GM18861 (cell line): ENCODE data around the gene ETV6.

Experiments
- ATAC-seq: cut with Tn5 transposase; IDR thresholded peaks from one replicate; pipeline ENCODE4 v1.9.1; 2021; ENCODE audit not compliant: unreplicated experiment

Gene ETV6

DNA sequence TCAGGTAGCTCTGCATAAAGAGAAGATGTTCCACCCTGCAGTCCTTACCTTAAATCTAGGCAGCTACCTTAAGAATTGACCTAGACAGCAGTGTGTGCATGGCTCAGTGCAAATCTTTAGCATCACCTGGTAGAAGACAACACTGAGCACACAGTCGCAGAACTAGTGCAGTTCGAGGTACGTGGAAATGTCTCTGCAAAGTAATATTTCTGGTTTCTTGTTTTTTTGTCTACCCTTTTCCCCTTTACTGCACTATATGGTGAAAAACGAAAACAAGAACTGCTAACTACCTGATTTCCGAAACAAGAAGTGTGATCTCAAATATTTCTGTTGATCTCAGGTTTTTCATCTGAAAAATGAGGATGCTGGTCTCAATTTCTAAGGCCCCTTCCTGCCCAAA, 82.5 kb downstream of the ETV6 start:
- no peak for ATAC-seq

DNA sequence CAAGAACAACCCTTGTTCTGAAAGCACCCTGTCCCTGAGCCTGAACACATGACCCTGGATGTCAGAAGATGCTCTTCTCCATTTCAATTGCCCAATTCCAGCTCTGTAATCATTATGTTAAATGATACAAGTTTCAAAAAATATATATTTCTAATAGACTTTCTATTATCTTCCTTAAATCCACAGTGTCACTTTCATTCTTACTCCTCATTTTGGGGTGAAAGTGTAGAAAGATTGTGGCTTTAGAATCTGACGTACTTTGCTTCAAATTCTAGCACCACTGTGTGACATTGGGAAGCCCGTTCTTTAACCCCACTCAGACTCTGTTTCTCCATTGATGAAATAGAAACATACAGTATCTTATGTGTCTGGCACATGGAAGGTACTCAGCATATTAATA, 83.2 kb downstream of the ETV6 start:
- ATAC-seq, result no peak

DNA sequence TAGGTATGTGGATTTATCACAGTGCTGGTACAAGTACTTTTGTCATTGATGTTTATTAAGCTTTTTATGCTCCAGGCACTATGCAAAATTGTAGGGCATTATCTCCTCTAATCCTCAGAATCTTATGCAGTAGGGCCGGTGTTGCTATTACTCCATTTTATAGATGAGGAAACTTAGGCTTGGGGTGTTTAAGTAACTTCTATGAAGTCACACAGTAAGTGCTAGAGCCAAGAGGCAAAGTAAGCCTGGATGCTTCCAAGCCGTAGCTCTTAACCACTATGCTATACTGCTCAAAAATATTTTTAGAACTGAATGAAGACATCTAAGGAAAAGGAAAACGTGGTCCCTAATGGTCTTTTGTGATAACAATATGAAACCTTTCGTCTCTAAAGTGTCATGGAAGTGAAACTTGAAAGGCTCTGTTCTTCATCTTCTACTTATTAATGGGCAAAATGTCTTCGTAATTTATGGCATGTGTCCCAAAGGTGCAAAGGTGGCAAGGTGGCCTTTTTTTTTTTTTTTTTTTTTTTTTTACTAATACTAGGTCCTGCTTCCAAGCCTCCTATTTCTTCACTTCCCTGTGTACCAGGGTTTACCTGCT, 85.2 kb downstream of the ETV6 start:
- ATAC-seq, result no peak

DNA sequence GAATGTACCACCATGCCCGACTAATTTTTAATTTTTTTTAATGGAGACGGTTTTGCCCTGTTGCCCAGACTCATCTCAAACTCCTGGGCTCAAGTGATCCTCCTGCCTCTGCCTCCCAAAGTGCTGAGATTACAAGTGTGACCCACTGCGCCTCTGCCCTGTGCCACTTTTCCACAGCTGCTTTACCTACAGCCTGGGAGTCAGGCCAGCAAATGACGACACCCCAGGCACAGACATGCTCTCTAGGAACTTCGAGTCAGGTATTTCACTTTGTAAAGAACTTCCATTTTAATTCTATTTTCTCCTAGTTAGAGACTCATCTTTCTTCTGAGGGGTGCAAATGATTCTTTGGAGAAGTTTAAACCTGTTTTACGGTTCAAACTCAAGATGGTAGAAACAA, 89.0 kb downstream of the ETV6 start:
- ATAC-seq, result no peak

DNA sequence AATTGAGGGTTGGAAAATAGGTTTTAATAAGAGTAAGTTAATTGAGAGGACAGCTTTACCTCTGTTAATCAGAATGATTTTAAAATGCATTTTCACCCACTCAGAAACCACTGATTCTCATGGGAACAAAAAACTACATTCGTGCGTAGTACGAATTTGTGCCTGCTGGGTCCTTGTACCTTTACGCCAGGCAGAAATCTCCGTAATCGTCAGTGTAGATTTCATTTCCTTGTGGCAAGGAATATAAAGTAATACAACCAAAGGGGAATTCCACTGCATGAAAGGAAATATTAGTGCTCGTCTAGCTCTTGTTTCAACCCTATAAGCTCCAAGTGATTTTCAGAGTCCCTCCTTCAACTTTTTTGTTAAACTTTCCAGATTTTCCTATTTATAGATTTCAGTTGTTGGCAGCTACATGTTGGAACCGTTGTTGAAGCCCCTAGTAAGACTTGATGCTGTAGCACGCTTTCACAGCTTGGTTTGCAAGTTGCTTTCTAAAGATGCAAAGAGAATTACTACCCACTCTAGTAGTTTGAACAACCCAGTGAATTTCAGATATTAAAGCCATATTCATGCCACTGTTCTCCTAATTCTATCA, 90.6 kb downstream of the ETV6 start:
- no peak for ATAC-seq

DNA sequence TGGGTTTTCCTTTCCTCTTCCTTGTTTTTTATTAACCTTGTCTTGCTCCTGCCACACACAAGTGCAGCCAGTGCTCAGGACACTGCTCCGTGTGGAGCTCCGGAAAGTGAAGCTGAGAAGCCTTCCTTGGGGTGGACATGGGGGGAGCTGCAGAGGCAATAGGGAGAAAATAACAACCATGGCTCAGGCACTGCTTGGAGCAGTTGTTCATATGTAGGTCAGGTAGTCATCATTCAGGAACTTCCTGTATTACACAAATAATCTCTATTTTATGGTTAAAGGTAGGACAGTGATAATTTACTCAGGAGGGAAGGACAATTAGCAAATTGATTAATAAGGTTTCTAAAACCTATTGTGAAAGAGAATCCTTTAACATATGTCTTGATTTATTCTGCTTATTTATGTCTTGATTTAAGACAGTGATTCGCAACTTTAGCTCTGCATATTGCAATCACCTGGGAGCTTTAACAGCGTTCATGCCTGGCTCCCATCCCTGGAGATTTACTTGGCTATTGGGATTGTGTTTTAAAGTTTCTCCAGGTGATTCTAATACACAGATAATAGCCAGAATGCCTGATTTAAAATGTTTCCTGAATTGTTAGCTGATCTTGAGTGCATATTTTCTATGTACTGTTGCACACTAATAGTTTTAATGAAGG, 92.1 kb downstream of the ETV6 start:
- ATAC-seq, result no peak

DNA sequence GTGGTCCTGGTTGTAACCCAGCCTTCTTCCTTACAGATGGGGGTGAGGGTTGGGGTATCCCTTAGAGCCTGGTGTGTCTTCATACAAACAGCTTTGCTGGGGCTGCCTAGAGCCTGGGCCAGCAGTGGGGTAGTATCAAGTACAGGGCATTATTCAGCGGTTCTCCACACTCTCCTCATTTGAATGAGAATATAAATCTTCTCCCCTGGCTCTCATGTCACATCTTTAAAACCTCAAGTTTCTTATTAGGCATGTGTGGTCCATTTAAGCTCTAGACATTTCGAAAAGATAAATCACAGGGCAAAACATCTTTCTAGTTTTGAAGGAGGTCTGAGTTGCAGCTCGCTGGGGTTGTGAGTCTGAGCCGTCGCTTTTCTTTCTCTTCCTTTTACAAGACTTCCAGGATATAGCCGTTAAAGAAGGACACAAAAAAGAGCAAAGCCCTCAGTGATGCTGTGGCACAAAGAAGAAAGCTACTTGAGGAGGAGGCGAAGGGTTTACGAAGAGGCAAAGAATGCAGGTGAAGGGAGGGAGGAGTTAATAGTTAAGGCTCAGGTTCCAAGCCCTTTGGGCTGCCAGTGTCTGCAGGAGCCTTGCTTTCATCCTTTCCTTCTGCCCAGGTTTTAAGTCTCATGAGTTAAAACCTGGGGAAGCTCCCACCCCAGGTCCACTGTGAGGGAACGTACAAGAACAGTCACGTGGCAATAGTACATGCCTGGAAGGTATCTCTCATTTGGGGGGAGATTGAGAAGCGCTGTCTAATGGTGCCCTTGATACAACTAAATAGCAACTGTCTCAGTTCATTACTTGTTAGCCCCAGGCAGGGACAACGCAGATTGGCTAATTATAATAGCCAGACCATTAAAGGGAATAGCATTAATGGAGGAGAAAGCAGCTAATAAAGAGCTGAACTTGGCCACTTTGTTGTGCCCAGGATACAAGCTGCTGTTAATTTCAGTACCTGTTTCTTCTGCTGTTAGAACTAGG, 94.2 kb downstream of the ETV6 start:
- no peak for ATAC-seq

DNA sequence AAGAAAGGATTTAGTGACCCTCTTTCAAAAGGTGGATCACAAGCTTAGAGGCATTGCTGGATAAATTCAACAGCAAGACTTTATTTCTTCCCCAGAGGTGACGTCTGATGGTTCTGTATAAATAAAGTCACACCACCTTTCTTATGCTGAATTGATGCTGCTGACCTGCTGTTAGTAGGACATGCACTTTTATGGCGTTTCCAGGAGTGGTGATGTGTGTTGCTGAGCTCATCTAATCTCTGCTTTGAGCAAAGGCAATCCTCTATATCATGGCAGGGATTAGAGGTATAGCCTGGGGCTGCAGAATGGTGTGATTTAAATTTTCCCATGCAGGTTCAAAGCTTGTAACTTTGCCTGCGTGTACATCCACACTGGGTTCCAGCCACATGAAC, 94.9 kb downstream of the ETV6 start:
- ATAC-seq, result no peak

DNA sequence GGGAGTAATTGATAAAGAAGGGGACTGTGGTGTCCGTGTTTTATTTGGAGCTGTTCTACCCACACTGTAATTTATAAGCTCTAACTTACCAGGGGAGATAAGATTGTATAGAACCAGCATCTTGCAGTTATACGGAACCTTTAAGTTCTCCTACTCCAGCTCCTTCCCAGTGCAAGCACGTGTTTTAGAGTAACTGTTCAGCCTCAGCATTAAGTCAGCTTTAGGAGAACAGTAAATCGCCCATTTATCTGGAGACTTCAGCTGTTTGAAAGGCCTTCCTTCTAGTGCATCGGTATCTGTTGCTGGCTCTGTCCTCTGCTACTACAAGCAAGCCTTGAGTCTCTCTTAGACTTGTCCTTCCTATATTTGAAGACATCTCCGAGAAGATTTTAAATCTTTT, 95.6 kb downstream of the ETV6 start:
- no peak for ATAC-seq

DNA sequence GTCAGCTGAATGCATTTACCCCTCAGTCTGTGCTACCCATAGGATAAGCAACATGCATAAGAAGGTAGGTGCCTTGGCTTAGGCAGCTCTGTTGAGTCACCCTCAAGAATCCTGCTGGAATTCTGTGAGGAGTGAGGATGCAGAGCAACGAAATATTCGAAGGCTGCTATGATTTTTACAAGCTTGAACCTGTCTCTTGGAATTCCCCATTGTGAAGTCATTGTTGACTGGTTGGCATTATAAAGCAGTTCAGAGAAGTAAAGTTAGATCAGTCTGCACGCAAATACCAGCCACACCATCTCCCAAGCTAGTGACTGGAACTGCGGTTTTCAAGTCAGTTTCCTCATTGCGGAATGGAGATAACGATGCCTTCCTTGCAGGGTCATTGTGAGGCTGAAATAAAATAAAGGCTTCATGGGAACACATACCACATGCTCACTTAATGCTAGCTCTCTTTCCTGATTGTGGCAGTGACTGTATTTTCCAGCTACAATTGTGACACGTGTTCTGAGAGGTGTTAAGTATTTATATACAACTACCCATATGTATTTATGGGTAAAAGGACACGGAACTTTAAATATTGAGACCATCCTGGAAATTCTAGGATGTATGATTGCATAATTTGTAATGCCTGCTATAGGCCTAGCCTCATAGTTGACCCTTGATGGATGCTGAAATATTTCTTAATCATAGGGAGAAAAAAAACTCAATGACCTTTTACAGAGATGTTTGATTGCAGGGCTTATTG, 96.7 kb downstream of the ETV6 start:
- ATAC-seq, result peak; percentile 34

DNA sequence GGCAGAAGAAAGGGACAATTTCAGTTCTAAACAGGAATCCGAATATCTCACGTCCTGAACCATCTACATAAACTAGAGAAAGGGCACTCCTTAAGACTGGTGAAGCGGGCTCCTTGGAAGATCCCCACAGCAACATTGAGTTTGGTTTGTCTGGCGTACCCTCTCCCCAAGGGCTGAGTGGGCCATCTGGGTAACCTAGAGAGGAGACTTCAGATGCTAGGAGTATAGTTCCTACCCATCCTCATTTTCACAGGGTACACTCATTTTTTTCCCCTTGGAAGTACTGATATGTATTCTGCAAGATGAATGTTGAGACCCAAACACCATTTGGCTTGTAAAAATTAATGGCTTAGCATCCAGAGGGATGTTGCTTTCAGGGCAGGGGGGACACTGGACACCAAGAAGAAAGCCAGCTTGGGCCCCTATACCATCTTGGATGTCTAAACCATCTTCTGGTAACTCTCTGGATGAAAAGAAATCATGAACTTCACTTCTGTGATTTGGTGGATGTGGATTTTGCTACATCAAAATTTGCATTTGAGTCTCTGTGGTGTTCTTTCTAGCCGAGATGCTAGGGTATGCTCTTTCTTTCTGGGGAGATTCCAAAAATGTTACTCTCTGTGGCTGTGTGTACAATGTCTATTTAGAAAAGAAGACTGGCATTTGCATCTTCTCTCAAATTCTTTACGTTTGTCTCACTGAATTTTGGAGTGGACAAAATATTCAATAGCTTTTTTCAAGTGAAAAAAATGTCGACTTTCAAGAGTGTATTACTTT, 97.7 kb downstream of the ETV6 start:
- ATAC-seq, result no peak

DNA sequence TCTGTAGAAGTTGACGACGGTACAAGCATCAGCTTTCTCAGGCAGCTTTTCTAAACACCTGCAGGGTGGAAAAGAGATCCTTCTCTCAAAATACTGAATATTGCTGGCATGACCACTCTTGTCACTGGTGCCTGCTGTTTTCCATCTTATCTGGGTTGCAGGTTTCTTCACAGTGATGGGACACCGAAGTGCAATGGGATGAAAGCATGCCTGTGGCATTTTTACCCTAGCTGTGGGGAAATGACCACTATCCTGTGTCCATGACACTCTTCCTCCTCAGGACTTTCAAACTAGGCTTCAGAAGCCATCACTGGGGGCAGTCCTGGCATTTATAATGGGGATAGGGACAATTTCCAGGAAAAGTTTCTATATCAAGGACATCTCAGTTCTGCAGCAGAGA, 98.5 kb downstream of the ETV6 start:
- ATAC-seq, result no peak

DNA sequence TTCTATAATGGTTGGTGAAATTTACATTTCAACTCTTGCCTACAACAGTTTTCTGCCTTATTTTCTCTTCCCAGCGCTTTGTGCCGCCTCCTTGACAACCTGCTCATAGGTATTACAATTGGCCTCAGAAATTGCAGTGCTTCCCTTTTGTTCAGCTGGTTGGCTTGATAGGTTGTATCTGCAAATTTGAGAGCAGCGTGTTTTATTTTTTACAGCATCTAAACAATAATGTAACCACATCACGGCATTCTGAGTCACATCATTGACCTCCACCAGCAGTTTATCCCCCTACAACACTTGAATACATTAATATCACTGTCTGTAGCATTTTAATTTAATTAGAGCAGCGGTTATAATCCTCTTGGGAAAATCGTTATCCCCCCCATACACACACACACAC, 99.4 kb downstream of the ETV6 start:
- ATAC-seq, result no peak

DNA sequence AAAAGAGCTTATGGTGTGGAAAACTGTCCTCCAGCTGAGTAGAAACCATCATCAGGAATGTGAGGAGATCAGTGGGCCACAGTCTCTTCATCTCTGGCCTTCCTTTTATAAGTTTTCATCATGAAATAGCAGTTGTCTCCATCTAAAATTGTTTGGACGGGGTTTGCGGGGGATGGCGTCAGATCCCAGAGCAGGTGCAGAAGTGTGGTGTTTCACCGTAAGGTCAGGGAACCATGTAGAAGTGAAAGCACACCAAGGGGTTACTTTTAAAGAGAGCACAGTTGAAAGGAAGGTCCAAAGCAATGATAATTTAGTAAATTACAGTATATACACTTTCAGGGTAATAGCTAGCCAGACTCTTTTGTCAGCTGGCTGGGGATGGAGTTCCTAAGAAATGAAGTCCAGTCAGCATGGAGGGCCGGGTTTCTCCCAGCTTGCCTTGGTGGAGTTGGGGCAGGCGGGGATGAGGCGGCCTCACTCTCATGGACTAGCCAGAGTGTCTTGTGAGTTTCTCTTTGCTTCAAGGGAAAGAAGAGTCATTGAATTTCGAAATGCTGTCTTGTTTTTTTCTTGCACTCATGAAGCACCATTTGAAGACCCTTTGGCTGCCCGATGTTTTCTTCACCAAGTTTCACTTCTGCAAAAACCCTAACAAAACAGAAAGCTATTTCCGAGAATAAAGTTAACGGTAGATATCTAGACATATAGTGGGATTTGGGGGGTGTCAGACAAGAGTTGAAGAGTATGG, 100.6 kb downstream of the ETV6 start:
- peak; percentile 35 for ATAC-seq

DNA sequence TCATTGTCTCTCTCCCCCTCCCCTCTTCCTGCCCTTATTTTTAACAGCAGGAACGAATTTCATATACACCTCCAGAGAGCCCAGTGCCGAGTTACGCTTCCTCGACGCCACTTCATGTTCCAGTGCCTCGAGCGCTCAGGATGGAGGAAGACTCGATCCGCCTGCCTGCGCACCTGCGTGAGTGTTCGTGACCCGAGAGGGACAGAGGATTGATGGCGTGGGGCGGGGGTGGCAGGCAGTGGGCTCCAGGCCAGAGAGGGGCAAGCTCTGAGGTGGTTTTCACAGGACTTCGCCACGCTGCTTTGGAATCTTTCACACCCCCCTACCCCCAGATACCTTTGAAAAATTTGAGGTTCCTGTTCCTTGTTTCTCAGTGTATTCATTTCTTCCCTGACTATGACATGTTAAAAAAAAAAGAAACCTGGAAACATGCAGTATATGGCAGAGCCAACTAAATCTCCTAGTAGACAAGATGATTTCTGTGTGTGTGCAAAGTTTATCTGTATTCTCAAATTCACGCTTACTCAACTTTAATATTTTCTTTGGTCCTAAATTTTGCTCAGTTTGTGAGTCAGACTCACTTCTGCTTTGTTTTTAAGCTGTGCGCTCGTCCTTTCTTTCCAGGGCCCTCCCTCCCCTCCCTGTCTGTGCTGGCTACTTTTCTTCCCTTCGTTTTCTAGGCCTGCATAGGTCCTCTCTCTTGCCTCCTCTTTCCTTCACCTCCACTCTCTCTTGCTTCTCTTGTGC, 103.1 kb downstream of the ETV6 start:
- no peak for ATAC-seq

DNA sequence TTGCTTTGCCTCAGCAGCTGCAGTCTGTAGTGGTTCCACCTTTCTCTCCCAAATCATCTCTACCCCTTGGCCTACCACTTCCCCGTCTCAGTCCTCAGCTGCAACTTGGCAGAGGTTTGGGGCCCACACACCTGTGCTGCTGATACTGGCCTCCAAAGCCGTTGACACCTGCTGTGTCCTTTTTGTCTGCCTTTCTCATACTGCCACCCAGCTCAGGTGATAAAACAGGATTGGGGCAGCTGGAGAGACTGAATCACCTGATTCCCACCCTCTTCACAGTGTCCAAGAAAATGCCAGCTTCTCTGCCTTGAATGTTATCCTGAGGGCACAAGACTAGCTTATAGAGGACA, 103.7 kb downstream of the ETV6 start:
- ATAC-seq, result no peak

DNA sequence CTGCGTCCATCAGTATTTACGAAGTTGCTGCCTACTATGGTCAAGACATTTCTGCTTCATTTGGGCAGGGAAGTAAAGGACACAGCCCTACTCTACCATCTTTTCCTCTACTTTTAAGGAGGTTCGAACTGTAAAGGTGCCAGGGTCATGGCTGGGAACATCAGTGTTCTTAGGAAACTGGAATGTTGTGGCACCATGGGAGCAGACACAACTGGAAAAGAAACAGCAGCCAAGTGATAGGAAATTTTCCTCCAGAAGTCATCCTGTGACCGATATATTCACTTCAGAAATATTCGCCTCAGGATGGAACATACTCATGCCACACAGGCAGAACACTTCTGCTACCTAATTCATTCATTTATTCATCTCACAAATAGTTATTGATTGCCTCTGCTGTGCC, 104.4 kb downstream of the ETV6 start:
- no peak for ATAC-seq

DNA sequence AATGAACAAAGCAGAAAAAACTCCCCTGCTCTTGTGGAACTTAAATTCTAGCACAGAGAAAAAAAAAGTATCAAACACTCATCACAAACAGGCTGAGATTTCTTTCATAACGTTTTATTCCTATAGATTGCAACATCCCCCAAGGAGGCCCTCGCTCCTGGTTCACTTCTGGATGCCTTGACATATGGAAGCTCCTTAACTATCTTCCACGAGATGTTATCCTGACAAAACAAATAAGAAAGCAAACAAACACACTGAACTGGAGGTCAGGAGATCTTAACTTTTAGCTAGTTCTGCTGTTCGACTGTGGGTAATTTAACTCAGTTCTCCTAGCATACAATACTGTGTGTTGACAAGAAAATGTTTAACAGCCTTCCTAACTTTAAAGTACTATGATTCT, 104.8 kb downstream of the ETV6 start:
- no peak for ATAC-seq
